ENCODE results near the gene ATP5MK.
"Not testable (repeated sequence)": the region's sequence is repeated elsewhere in the genome, so short reads cannot be mapped to it uniquely, and the experiment has no call there.

ATP5MK gene, protein sequence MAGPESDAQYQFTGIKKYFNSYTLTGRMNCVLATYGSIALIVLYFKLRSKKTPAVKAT

GRCh38 chr10:103396067-103396788 lies at the start of gene ATP5MK, which contains the start of gene PDCD11:
ATP5MK (minus strand) TSS chr10:103396475; CDS start chr10:103392457, 4,018 bp downstream.
PDCD11 (plus strand) TSS chr10:103396626; CDS start chr10:103398427, 1,801 bp downstream.
- DNase-seq = peak; percentile 88

- no peak for DNase-seq
Measured at GRCh38 chr10:103445366-103445765, 49.1 kb upstream of the ATP5MK start.

GRCh38 chr10:103444478-103444877 lies 48.2 kb upstream of the ATP5MK start:
- no peak for DNase-seq

DNA sequence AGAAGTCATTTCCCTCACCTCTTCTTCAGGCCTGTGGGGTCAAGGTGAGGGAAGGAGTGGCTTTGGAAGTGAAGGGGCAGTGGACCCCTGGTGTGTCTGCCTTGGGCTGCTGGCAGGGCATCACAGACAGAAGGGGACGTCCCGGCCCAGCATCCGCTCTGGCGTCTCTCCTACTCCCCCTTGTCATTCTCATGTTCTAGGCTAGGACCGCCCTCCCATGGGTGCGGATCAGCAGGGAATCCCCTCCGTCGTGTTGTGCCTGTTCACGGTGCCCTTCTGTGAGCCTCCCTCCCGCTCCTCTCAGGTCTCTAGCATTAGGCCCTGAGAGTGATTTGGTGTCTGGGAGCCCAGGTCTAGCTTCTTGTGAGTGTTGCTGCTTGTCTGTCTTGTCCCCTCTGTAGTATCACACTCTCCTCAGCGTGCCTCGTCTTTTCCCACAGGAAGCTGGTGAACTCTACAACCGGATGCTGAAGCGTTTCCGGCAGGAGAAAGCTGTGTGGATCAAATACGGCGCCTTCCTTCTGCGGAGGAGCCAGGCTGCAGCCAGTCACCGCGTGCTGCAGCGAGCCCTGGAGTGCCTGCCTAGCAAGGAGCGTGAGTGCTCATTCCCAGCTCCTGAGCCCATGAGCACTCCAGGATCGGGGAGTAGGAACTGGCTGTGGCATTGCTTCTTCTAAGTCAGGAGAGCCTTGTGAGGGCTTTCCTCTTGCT lies 47.4 kb upstream of the ATP5MK start:
- DNase-seq = no peak

GRCh38 chr10:103442031-103442461 lies 45.8 kb upstream of the ATP5MK start:
- no peak for DNase-seq

GRCh38 chr10:103441611-103442010 lies 45.3 kb upstream of the ATP5MK start:
- DNase-seq = no peak

DNA sequence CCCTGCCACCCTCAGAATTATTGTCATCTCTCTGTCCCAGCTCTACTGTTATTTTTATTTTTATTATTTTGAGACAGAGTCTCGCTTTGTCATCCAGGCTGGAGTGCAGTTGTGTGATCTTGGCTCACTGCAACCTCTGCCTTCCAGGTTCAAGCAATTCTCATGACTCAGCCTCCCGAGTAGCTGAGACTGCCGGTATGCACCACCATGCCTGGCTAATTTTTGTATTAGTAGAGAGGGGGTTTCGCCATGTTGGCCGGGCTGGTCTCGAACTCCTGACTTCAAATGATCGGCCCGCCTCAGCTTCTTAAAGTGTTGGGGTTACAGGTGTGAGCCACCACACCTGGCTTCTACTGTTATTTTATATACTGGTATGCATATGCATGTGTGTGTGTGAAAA lies 44.9 kb upstream of the ATP5MK start:
- no peak for DNase-seq

DNA sequence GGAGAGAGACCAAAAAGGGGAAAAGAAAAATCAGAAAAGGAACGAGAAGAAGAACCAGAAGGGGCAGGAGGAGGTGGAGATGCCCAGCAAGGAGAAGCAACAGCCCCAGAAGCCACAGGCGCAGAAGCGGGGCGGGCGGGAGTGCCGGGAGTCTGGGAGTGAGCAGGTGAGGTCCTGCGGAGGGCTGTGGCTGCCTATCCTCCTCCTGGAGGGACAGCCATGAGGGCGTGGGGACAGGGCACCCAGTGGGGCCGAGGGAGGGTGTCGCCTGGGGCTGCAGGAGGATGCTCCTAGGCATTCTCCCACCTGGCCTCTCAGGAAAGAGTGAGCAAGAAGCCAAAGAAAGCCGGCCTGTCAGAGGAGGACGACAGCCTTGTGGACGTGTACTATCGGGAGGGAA lies 44.1 kb upstream of the ATP5MK start:
- no peak for DNase-seq

GRCh38 chr10:103439776-103440175 lies 43.5 kb upstream of the ATP5MK start:
- no peak for DNase-seq

DNA sequence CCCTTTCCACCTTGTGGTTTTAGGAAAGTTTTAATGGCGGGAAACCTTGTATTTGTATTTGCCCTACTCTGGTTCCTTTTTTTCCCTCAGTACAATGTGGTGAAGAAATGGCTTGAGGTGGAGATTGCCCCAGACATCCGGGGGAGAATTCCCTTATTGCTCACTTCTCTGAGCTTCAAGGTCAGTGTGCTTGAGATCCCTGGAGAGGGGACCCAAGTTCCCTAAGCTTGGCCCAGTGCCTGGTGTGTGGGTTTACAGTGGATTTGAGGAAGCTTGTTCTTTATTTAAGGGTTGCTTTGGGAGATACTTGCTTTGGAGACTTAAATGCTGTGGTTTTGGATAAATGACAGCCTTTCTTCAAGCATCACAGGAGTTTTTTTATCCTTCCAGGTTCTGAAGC lies 37.6 kb upstream of the ATP5MK start:
- DNase-seq = no peak

DNA sequence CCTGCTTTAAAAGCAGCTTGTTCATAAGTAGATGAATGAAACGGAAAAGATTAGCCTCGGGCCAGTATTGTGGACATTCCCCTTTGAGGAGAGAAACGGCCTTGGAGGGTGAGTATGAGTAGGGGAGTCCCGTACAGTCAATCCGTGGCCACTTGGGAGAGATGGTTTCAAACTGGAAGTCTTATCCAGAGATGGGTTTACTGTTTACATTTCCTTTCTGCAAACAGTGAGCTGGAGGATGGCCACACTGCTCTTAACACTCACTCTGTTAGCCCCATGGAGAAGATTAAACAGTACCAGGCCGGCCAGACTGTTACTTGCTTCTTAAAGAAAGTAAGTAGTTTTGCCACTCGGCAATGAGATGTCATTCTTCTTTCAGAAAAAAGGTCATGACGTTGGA lies 35.6 kb upstream of the ATP5MK start:
- DNase-seq = no peak

- DNase-seq = no peak
Measured at GRCh38 chr10:103429647-103430046, 33.4 kb upstream of the ATP5MK start.

DNA sequence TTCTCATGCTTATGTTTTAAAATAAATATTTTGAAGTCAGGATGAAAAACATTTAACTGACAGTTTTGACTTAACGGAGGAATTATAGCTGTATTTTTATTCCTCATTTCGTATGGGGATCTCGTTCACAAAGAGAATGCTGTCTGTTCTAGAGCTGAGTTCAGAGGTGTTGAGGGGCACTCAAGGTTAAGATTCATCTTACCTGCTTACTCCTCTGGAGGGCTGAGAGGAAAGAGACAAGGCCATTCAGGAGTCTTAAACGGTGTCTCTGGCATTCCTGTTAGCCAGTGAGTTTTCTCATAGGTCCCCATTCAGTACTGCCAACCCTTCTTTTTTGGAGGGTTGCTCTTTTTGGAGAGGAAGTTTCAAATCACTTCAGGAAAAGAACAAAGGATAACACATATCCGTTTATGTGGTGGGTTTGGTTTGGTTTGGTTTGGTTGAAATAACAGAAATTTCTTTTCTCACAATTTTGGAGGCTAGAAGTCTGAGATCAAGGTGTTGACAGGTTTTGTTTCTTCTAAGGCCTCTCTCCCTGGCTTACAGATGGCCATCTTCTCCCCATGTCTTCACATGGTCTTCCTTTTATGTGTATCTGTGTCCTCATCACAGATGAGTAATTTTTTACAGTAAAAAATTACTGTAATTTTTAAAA lies 32.8 kb upstream of the ATP5MK start:
- DNase-seq = no peak

DNA sequence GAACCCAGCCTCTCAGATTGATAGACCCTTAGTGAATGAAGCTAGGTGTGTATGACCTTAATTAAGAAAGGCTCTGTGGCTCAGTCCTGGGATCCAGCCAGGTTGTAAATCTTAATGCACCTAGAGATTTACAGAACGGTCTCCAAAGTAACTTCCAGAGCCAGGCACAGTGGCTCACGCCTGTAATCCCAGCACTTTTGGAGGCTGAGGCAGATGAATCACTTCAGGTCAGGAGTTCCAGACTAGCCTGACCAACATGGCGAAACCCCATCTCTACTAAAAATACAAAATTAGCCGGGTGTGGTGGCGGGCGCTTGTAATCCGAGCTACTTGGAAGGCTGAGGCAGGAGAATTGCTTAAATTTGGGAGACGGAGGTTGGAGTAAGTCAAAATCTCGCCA lies 31.6 kb upstream of the ATP5MK start:
- no peak for DNase-seq

DNA sequence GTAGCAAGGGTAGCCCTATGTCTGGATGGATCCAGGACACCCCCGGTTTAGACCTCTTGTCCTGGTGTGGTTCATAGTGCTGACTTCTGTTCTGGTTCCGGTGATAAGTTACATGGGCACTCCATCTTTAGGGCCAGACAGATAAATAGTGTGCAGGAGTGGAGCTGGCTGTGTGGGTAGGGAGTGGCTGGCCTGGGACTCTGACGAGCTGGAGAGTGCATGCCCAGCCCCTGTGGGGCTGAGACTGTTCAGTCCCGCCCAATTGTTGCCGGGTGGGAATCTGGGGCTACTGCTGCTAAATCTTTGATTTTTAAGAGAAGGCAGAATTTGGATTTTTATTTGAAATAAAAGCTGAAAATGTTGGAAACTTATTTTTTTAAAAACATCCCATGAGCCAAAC lies 27.5 kb upstream of the ATP5MK start:
- DNase-seq = no peak

DNA sequence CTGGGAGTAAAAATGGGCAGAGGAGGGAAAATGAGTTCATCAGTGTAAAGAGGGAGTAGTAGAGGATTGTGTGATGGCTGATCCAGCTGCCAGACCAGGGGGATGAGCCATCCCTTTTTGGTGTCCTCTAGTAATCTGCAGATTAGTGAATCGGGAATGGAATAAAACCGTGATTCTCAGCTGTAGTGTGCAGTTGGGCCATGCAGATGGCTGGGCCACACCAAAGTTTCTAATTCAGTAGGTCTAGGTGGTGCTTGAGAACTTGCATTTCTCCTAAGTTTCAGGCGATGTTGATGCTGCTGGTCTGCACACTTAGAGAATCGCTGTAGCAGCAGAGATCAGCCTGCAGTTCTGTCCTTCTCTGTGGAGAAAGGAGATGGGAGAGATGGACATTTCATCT lies 22.8 kb upstream of the ATP5MK start:
- DNase-seq = no peak

- no peak for DNase-seq
Measured at GRCh38 chr10:103417601-103418000, 21.3 kb upstream of the ATP5MK start.

DNA sequence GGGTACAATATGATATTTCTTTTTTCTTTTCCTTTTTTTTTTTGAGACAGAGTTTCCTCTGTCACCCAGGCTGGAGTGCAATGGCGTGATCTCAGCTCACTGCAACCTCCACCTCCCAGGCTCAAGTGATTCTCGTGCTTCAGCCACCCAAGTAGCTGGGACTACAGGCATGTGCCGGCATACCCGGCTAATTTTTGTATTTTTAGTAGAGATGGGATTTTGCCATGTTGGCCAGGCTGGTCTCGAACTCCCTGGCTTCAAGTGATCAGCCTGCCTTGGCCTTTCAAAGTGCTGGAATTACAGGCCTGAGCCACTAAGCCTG lies 20.8 kb upstream of the ATP5MK start:
- DNase-seq = not testable (repeated sequence)

DNA sequence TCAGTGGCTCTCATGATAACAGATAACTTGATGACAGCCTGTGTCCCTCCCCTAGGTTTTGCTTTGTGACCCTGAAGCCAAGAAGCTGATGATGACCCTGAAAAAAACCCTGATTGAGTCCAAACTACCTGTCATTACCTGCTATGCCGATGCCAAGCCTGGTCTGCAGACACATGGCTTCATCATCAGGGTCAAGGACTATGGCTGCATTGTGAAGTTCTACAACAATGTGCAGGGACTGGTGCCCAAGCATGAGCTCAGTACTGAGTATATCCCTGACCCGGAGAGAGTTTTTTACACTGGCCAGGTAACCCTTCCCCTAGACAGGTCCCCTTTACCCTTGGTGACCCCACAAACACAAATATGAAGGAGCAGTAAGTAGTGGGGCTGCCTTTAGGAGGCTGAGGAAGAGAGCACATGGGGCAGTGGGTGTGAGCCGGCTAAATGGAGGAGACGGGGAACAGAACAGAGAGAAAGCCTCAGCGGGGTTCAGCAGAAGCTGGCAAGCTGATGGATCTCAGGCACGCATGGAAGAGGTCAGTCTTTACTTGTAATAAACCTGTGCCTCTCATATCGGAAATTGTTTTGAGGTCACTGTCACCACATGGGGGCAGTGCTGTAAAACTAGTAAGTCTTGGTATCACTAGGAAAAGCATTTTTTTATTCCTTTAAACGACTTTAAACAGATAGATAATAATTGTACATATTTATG lies 20.3 kb upstream of the ATP5MK start:
- peak; percentile 26 for DNase-seq

DNA sequence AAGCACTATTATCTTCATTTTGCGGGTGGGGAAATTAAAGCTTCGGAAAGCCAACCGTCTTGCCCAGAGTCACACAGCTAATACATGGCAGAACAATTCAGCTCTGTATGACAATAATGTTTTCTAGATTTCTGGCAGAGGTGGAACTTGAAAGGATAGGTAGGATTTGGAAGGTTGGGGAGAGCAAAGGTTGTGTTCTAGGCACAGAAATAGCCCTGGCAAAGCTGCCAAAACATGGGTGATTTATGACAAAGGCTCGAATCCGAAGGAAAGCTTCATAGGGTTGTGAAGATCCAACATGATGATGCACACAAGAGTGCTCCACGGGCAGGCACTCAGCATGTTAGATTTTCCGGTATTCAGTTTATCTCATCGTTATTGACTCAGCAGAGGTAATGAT lies 19.3 kb upstream of the ATP5MK start:
- no peak for DNase-seq

DNA sequence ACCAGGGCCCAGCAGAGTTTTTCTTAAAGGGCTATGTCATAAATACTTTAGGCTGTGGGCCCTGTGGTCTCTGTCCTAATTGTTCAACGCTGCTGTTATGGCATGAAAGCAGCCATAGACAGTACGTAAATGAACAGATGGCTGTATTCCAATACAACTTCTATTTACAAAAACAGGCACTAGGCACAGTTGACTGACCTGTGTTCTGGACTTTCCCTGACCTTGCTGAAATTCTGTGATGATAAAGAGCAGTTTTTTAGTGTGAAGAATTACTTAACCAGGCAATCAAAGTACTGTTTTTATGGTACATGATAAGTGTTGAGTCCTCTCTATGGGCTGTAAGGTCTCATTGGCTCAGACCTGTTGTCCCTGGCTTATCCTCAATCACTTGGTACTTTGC lies 17.3 kb upstream of the ATP5MK start:
- DNase-seq = no peak

- no peak for DNase-seq
Measured at GRCh38 chr10:103397191-103397825, 1.0 kb upstream of the ATP5MK start.

DNA sequence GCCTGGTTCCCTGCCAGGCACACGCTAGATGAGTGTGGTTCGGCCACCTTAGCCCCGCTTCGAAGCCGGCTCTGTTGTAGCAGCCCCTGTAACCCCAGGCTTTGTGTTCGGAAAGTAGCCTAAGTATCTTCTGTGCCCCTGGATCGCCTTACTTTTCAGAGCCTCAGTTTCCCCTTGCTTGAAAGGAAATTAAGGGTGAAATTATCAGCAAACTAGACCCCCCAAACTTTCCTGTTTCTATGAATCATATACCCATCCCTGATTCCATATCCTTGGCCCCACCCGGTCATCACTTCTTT lies 463 bp upstream of the ATP5MK start:
- no peak for DNase-seq

All from activated CD4-positive, alpha-beta T cell treated with anti-CD3 and anti-CD28 coated beads for 1 hour (primary cell).